Erythroblast (primary cell): ENCODE measurements around the gene KLF16.

Experiments
- GATA1 ChIP-seq: IDR thresholded peaks from 2 replicates; pipeline ENCODE4 v1.6.1; 2011; ENCODE audit warnings: low read depth, mild to moderate bottlenecking, control low read depth, low read length, moderate library complexity
- POLR2A ChIP-seq: IDR thresholded peaks from 2 replicates; pipeline ENCODE4 v1.6.1; 2011; ENCODE audit warnings: mild to moderate bottlenecking, low read length

DNA sequence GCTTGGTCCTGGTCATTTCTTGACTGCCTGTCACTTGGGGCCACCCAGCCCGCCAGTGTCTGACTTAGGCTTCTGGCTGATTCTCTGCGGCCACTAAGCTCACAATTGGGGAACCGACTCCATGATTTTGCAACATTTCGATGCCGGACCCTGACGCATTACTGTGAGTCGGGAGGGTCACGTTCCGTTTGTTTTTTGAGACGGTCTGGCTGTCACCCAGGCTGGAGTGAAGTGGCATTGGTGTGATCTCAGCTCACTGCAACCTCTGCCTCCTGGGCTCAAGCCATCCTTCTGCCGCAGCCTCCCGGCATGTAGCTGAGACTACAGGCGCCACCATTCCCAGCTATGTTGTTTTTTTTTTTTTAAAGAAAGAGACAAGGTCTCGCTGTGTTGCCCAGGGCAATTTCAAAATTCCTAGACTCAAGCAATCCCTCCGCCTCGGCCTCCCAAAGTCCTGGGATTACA, 38.6 kb upstream of the KLF16 start:
- TF ChIP-seq POLR2A (no peak), GATA1 (no peak)
